Measurements from ENCODE around the gene TAPT1.

Gene TAPT1

DNA sequence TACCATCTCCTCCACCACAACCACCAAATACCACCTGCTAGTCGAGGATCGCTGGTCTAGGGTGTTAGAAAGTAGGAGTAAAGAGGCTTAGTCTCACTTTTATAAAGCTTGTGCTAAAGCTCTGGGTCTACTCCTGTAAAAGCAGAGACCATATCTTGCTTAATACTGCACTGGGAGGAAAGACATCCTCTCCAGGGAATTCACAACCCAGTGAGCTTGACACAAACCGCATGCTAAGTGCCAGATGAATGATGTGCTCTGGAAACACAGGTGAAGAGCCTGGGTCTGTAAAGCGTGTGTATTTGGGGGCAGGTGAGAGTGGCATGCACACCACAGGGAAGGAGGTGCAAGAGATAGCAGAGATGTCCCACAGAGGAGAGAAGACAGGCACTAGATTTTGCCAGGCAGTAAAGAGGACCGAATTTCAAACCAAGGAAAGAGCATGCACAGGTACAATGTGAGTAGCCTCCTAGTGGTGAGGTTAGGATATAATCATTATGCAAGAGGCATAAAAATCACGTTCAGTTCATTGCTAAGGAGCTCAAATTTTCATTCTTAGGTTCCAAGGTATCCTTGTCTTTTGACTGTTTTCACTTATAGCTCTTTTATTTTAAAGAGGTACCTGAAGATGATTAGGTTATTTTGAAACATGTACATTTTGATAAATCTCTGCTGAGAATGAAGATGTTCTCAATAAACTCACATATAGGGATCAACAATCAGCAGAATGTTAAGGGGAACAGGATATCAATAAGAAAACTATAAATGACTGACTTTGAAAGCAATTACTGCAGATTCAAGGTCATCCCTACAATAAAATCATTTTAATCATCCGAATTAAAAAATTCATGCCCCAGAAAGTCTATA is 20.7 kb downstream of the TAPT1 start:
- TF ChIP-seq, protein P1, sequence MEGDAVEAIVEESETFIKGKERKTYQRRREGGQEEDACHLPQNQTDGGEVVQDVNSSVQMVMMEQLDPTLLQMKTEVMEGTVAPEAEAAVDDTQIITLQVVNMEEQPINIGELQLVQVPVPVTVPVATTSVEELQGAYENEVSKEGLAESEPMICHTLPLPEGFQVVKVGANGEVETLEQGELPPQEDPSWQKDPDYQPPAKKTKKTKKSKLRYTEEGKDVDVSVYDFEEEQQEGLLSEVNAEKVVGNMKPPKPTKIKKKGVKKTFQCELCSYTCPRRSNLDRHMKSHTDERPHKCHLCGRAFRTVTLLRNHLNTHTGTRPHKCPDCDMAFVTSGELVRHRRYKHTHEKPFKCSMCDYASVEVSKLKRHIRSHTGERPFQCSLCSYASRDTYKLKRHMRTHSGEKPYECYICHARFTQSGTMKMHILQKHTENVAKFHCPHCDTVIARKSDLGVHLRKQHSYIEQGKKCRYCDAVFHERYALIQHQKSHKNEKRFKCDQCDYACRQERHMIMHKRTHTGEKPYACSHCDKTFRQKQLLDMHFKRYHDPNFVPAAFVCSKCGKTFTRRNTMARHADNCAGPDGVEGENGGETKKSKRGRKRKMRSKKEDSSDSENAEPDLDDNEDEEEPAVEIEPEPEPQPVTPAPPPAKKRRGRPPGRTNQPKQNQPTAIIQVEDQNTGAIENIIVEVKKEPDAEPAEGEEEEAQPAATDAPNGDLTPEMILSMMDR (IDR thresholded peaks at IDR 0.05; ENCODE audit: low read depth, low read length): peak; percentile 58
- DNase-seq (ENCODE audit: low read depth in 2 of 2): peak; percentile 26 to 47
- no peak overlapping the region for H3K4me3 ChIP-seq (replicated peaks in 1 of 2; ENCODE audit: low read depth in 2 of 2, low read length in 2 of 2)

DNA sequence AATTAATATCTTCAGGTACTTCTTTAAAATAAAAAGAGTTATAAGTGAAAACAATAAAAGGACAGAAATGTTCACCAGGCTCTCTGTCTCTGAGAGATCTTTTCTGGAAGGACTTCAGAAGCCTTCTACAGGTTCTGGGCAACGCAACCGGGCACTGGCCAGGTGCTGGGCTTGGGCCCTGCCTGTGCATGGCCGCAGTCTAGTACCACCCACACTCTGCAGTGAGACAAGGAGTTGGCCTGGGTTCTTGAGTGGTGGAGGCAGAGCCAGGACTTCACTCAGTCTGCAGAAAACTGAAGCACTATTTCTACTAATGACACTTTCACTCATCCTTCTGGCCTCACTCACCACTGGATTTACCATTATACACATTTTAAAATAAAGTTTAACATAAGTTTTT is 21.8 kb downstream of the TAPT1 start:
- H3K4me3 ChIP-seq (replicated peaks in 1 of 2; ENCODE audit: low read depth in 2 of 2, low read length in 2 of 2): no peak overlapping the region
- TF ChIP-seq, protein P1 (IDR thresholded peaks at IDR 0.05; ENCODE audit: low read depth, low read length): no peak
- no peak for DNase-seq (ENCODE audit: low read depth in 2 of 2)

DNA sequence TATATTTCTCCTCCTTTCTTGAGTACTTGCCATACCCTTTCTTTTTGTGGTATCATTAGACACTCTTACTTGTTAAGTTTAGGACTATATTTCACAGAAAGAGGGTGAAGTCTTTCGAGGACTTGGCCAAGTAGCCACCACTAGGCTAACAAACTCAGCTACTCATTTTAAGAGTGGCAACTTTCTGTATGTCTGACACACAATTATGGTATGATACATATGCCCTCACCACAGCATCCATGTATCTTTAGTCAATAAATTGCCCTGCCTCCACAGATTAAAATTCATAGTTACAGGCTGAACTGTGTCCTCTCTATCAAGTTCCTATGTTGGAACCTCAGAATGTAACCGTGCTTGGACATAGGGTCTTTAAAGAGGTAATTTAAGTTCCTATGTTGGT is 23.2 kb downstream of the TAPT1 start:
- H3K4me3 ChIP-seq (replicated peaks in 1 of 2; ENCODE audit: low read depth in 2 of 2, low read length in 2 of 2): no peak overlapping the region
- DNase-seq (ENCODE audit: low read depth in 2 of 2): no peak
- TF ChIP-seq, protein P1 (IDR thresholded peaks at IDR 0.05; ENCODE audit: low read depth, low read length): no peak

DNA sequence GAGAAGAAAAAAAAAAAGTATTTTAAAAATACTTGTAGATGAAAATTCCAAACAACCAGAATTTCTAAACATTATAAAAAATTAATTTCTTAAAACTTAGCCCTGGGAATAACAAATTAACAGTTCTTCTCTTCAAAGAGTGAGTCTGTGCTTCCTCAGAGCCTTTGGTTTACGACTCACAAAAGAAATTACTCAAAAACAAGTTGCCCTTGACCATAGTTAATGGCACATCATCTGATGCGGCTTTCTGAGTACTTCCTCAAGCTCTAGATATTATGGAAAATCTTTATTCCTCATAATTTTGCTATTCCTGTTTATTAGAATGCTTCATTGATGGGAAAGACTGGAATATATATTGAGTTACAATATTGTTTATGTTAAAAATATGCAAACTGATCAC is 23.7 kb downstream of the TAPT1 start:
- no peak for DNase-seq (ENCODE audit: low read depth in 2 of 2)
- H3K4me3 ChIP-seq (replicated peaks in 1 of 2; ENCODE audit: low read depth in 2 of 2, low read length in 2 of 2): no peak overlapping the region
- TF ChIP-seq, protein P1 (IDR thresholded peaks at IDR 0.05; ENCODE audit: low read depth, low read length): no peak

DNA sequence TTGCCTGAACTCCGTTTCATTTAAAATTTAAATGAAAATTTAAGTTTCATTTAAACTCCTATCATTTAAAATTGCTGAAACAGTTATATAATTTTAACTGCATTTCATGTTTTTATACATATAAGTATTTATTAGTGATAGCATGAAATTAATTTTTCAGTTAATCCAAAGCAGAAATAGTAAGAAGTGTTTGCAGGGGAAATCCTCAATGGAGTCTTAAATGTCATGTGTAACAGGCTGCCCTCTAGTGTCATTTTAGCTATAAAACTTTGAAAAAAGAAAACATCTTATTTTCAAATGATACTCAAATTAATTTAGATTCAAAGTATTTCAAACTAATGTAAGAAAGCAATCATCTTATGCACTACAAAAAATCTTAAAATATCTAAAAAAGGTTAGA is 27.2 kb downstream of the TAPT1 start:
- TF ChIP-seq, protein P1 (IDR thresholded peaks at IDR 0.05; ENCODE audit: low read depth, low read length): peak; percentile 32
- H3K4me3 ChIP-seq (replicated peaks in 1 of 2; ENCODE audit: low read depth in 2 of 2, low read length in 2 of 2): no peak overlapping the region
- DNase-seq (ENCODE audit: low read depth in 2 of 2): peak; percentile 56 to 61

DNA sequence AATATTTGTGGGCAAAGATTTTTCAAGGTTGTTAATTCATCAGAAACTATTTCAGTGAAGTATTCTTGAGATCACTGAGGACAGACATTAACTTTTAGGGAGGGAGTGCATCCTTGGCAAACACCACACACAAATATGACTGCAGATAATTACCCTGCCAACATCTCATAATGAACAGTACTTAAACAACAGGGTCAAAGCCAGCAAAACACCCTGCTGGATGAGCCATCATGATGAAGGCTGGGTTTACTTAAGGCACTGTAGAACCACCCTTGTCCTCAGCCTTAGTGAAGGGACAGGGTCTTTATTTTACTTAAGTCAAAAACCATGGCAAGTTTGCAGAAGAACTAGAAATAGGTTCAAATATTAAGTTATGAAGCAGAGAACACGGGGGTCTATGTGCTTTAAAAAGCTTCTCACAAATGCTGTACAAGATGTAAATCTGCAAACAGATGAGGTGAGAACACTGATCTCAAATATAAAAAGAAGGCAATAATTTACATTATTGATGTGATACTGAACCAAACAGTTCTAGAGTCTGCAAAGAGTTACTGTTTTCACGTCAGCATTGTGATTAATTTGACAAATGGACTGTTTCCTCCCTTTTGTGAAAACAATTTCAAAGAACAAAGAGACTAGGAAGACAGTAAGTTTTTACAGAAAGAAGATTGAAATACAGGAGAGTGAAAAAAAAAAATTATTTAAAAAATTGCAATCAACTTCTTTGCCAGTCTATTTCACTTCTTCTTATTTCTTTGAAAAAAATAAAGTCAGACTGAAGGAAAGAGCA is 28.2 kb downstream of the TAPT1 start:
- TF ChIP-seq, protein P1 (IDR thresholded peaks at IDR 0.05; ENCODE audit: low read depth, low read length): no peak
- DNase-seq (ENCODE audit: low read depth in 2 of 2): peak in 1 of 2 donors; percentile 24
- H3K4me3 ChIP-seq (replicated peaks in 1 of 2; ENCODE audit: low read depth in 2 of 2, low read length in 2 of 2): no peak overlapping the region

Data from cardiac fibroblast (primary cell).